ENCODE data around the gene REEP1.

The REEP1 gene

DNA sequence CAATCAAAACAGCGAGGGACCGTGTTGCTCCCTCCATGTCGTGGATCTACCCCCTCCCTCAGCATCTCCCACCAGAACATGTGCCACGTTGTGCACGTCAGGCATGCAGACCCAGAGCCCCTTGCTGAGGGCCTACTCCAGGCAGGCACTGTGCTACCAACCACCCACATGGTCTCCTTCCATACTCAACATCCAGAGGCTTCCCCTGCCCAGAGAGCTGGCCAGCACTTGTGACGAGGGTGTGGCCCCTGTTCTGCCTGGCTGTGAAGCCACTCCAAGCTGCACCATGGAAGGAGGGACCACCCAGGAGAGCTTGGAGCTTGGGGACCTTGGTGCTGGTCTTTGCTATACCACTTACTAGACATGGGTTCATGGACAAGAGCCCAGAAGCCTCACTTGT lies 40.5 kb downstream of the REEP1 start:
- no peak overlapping the region for H3K4me3 ChIP-seq (ENCODE audit: low read depth, low read length)
- H3K36me3 ChIP-seq (ENCODE audit: control insufficient read depth, insufficient read depth, low read length) = no peaks in the 10 kb centered on the region
- H3K27me3 ChIP-seq (ENCODE audit: control insufficient read depth, insufficient read depth, low read length) = no peaks in the 10 kb centered on the region
- no peak overlapping the region for H3K9ac ChIP-seq (ENCODE audit: low read depth, low read length)
- no peaks in the 10 kb centered on the region for H3K9me3 ChIP-seq (ENCODE audit: control insufficient read depth, insufficient read depth, low read length)
- no peak overlapping the region for H3K27ac ChIP-seq (ENCODE audit: low read depth, low read length)
- H3K4me1 ChIP-seq (ENCODE audit: control insufficient read depth, insufficient read depth, low read length) = no peaks in the 10 kb centered on the region

DNA sequence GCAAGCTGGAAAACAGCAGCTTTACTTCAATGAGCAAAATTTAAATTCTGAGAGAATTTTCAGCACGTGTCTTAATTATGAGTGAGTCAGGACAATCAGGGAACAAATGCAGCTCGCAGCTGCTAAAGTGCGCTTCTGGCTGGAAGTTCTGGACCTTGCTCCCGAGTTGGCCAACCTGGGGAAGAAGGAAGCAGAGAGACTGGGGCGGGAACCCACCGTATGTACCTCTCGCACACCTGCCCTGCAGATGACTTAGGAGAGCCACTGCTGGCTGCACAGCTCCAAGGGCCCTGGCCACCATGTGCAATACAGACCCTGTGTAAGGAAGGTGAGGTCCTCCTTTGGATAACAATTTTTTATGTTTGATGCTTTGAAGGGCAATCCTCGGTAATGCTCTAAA lies 42.4 kb downstream of the REEP1 start:
- Histone ChIP-seq H3K9ac (ENCODE audit: low read depth, low read length) (no peak overlapping the region), H3K27ac (ENCODE audit: low read depth, low read length) (no peak overlapping the region)

DNA sequence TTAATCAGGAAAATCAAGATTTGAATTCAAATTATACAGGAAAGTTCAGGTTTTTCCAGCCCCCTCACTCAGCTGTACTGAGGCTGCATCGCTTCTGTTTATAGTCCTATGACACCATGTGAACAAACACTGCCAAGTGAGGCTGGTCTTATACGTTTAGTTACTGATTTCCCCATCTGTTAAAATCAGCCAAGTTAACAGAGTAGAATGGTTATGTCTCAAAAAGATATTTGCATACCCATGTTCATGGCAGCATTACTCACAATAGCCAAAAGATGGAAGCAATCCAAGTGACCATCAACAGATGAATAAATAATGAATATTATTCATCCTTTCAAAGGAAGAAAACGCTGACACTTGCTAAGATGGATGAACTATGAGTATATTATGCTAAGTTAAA lies 43.8 kb downstream of the REEP1 start:
- Histone ChIP-seq H3K4me3 (ENCODE audit: low read depth, low read length) (no peak overlapping the region), H3K27ac (ENCODE audit: low read depth, low read length) (no peak overlapping the region), H3K4me1 (ENCODE audit: control insufficient read depth, insufficient read depth, low read length) (no peaks in the 10 kb centered on the region), H3K9ac (ENCODE audit: low read depth, low read length) (no peak overlapping the region), H3K36me3 (ENCODE audit: control insufficient read depth, insufficient read depth, low read length) (no peaks in the 10 kb centered on the region), H3K9me3 (ENCODE audit: control insufficient read depth, insufficient read depth, low read length) (no peaks in the 10 kb centered on the region), H3K27me3 (ENCODE audit: control insufficient read depth, insufficient read depth, low read length) (no peaks in the 10 kb centered on the region)

More for the DNA sequence above, 42.4 kb downstream of the REEP1 start:
- Histone ChIP-seq H3K4me3 (ENCODE audit: low read depth, low read length) (no peak overlapping the region), H3K36me3 (ENCODE audit: control insufficient read depth, insufficient read depth, low read length) (no peaks in the 10 kb centered on the region), H3K27me3 (ENCODE audit: control insufficient read depth, insufficient read depth, low read length) (no peaks in the 10 kb centered on the region), H3K9me3 (ENCODE audit: control insufficient read depth, insufficient read depth, low read length) (no peaks in the 10 kb centered on the region), H3K4me1 (ENCODE audit: control insufficient read depth, insufficient read depth, low read length) (no peaks in the 10 kb centered on the region)

DNA sequence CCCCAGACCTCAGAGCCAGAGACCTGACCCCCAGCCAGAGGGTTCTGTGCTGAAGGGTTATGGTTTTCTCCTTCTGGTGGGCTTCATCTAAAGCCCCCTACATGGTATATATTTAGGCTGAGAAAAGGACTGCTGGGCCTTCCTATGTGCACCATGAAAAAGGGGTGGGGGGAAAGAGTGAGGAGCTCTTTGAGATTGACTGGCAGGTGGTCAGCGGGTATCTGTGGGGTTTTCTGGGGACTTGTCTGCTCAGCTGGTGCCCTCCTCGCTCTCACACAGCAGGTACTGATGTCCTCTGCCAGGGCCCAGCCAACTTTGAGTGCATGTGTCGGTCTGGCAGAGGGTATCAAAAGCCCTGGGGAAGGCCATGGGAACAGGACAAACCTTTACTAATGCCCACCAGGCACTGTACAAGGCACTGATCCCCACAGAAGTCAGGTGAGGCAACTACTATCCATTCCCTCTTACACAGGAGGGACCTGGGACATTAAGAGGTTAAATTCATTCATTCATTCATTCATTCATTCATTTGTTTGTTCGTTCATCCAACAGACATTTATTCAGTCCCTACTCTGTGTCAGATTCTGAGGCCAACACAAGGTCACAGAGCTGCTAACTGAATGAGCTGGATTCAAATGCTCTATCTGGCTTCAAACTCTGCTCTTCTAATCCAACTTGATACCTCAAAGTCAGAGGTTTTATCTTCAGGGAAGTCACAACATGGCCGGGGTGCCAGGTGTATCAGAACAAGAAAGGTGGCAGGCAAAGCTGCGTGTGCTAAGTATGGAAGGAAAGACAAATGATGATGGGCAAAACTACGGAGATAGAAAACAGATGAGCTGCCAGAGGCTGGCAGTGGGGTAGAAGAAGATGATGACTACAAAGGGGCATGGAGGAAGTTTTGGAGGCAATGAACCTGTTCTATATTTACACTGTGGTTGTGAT lies 44.6 kb downstream of the REEP1 start:
- Histone ChIP-seq H3K4me3 (ENCODE audit: low read depth, low read length) (no peak overlapping the region), H3K27me3 (ENCODE audit: control insufficient read depth, insufficient read depth, low read length) (no peaks in the 10 kb centered on the region), H3K4me1 (ENCODE audit: control insufficient read depth, insufficient read depth, low read length) (no peaks in the 10 kb centered on the region)

DNA sequence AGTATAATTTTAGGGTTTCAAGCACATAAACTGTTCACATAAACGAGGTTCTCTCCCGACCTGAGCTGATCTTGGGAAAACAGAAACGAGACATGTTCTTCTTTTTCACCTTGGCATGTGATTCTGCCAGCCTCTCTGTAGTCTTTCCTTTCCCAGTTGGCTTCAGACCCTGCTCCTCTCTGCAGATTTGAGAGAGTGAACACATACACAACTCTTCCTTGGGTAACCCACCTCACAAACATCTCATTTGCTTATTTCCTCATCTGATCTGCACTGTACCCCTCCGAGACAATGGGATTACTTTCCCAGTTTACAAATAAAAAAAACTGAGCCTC lies 46.1 kb downstream of the REEP1 start:
- H3K27me3 ChIP-seq (ENCODE audit: control insufficient read depth, insufficient read depth, low read length) = no peaks in the 10 kb centered on the region
- H3K9me3 ChIP-seq (ENCODE audit: control insufficient read depth, insufficient read depth, low read length) = no peaks in the 10 kb centered on the region
- no peak overlapping the region for H3K9ac ChIP-seq (ENCODE audit: low read depth, low read length)

More for the DNA sequence above, 44.6 kb downstream of the REEP1 start:
- Histone ChIP-seq H3K9me3 (ENCODE audit: control insufficient read depth, insufficient read depth, low read length) (no peaks in the 10 kb centered on the region), H3K9ac (ENCODE audit: low read depth, low read length) (no peak overlapping the region), H3K27ac (ENCODE audit: low read depth, low read length) (no peak overlapping the region), H3K36me3 (ENCODE audit: control insufficient read depth, insufficient read depth, low read length) (no peaks in the 10 kb centered on the region)

DNA sequence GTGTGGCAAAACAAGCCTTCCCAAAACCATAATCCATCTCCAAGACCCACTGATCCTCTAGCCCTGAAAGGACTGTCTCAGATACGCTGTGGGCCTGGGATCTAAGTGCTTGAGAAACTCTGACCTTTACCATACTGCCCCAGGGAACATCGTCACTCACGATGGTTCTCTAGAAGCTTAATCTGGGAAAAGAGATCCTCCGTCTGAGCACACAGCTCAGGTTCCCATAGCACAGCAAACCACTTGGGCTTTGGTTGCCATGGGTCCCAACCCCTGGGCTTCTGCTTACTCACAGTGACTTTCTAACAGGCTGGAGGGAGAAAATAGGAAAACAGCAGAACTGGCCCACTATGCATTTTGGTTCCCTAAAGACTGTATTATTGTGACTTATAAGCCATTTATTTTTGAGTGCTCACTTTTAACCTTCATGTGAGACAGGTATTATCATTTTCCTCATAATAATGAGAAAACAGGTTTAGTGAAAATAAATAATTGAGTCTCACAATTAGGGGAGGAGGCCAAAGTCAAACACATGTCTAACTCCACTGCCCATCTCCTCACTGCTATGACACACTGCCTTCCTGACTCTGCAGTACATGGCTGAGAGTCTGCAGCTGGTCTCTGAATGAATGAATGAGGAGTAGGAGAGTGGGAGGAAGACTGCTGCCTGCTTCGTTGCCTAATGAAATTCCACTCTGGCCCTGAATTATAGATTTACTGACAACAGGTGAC lies 46.7 kb downstream of the REEP1 start:
- no peak overlapping the region for H3K9ac ChIP-seq (ENCODE audit: low read depth, low read length)
- no peaks in the 10 kb centered on the region for H3K4me1 ChIP-seq (ENCODE audit: control insufficient read depth, insufficient read depth, low read length)
- no peak overlapping the region for H3K27ac ChIP-seq (ENCODE audit: low read depth, low read length)
- no peaks in the 10 kb centered on the region for H3K36me3 ChIP-seq (ENCODE audit: control insufficient read depth, insufficient read depth, low read length)
- H3K27me3 ChIP-seq (ENCODE audit: control insufficient read depth, insufficient read depth, low read length) = no peaks in the 10 kb centered on the region
- no peak overlapping the region for H3K4me3 ChIP-seq (ENCODE audit: low read depth, low read length)
- no peaks in the 10 kb centered on the region for H3K9me3 ChIP-seq (ENCODE audit: control insufficient read depth, insufficient read depth, low read length)

More for the DNA sequence above, 46.1 kb downstream of the REEP1 start:
- H3K27ac ChIP-seq (ENCODE audit: low read depth, low read length) = no peak overlapping the region
- no peaks in the 10 kb centered on the region for H3K36me3 ChIP-seq (ENCODE audit: control insufficient read depth, insufficient read depth, low read length)
- H3K4me1 ChIP-seq (ENCODE audit: control insufficient read depth, insufficient read depth, low read length) = no peaks in the 10 kb centered on the region
- H3K4me3 ChIP-seq (ENCODE audit: low read depth, low read length) = no peak overlapping the region

DNA sequence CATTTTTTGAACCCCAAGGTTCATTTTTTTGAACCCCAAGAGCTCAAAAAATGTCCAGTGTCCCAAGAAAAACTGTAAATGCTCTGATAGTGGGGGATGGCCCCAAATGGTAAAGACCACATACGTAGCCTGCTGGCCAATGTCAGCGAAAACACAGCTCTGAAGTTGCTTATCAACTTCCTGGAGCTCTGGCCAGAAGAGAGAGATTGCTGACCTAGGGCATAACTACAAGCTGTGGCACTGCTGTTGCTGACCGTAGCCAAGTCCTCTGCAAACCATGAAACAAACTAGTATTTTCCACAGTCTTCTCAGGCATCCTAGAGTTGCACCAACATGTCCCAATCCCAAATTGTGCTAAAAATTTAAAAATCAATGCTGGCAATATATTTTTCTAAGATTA lies 50.9 kb downstream of the REEP1 start:
- Histone ChIP-seq H3K27me3 (ENCODE audit: control insufficient read depth, insufficient read depth, low read length) (no peaks in the 10 kb centered on the region), H3K27ac (ENCODE audit: low read depth, low read length) (no peak overlapping the region), H3K4me1 (ENCODE audit: control insufficient read depth, insufficient read depth, low read length) (no peaks in the 10 kb centered on the region), H3K9me3 (ENCODE audit: control insufficient read depth, insufficient read depth, low read length) (no peaks in the 10 kb centered on the region), H3K36me3 (ENCODE audit: control insufficient read depth, insufficient read depth, low read length) (no peaks in the 10 kb centered on the region), H3K9ac (ENCODE audit: low read depth, low read length) (no peak overlapping the region), H3K4me3 (ENCODE audit: low read depth, low read length) (no peak overlapping the region)

DNA sequence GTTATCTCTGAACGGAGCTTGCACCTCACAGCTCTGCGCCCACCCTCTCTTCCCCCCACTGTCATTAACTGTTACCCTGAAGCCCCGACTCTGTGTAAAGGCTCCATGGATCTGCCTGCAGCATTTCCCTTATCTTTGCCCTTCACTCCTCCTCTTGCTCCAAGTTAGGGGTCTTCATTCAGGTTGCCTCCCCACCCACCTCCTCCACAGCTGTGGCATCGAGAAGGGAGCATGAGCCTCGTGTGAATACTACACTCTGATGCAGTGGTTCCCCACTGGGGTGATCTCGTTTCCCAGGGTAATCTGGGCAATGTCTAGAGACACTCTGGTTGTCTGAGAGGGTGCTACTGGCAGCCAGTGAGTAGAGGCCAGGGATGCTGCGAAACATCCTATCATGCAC lies 51.4 kb downstream of the REEP1 start:
- no peak overlapping the region for H3K27ac ChIP-seq (ENCODE audit: low read depth, low read length)
- H3K9ac ChIP-seq (ENCODE audit: low read depth, low read length) = no peak overlapping the region

DNA sequence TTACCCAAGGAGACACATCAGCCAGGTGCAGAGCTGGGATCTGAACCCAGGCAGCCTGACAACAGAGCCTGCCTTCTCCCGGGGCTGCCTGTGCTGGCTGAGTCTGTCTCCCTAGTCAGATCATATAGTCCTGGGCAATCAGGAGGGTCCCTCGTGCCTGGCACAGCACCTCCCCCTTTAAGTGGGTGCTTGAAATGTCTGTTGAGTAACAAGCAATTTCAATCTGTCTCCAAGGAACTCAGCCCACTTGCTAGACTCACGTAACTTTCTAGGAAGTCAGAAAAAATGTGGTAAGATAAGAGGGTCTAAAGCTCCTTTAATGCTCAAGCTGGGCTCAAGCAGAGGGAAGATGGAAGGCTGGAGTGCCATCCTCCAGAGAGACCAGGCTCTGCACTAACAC lies 51.9 kb downstream of the REEP1 start:
- Histone ChIP-seq H3K4me3 (ENCODE audit: low read depth, low read length) (no peak overlapping the region), H3K36me3 (ENCODE audit: control insufficient read depth, insufficient read depth, low read length) (no peaks in the 10 kb centered on the region), H3K9me3 (ENCODE audit: control insufficient read depth, insufficient read depth, low read length) (no peaks in the 10 kb centered on the region), H3K27ac (ENCODE audit: low read depth, low read length) (no peak overlapping the region), H3K27me3 (ENCODE audit: control insufficient read depth, insufficient read depth, low read length) (no peaks in the 10 kb centered on the region), H3K4me1 (ENCODE audit: control insufficient read depth, insufficient read depth, low read length) (no peaks in the 10 kb centered on the region), H3K9ac (ENCODE audit: low read depth, low read length) (no peak overlapping the region)

More for the DNA sequence above, 51.4 kb downstream of the REEP1 start:
- Histone ChIP-seq H3K9me3 (ENCODE audit: control insufficient read depth, insufficient read depth, low read length) (no peaks in the 10 kb centered on the region), H3K4me3 (ENCODE audit: low read depth, low read length) (no peak overlapping the region), H3K4me1 (ENCODE audit: control insufficient read depth, insufficient read depth, low read length) (no peaks in the 10 kb centered on the region), H3K27me3 (ENCODE audit: control insufficient read depth, insufficient read depth, low read length) (no peaks in the 10 kb centered on the region), H3K36me3 (ENCODE audit: control insufficient read depth, insufficient read depth, low read length) (no peaks in the 10 kb centered on the region)

DNA sequence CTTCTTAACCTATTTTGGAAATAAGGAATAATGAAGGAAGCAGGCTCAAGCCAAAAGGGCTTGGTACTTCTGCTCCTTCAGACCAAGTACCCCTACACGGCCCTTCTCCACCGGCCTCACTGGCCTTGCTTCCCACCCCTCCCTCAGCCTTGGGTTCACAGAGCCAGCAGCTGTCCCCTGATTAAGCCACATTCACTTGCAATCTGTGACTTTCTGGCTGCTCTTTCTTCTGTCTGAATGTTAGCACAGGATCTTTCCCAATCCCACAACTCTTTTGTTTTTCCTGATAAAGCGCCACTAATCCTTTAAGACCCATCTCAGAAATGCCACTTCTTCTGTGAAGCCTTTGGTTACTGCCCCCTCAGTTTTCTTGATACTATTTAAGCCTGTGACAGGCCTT lies 52.4 kb downstream of the REEP1 start:
- Histone ChIP-seq H3K4me1 (ENCODE audit: control insufficient read depth, insufficient read depth, low read length) (no peaks in the 10 kb centered on the region), H3K9me3 (ENCODE audit: control insufficient read depth, insufficient read depth, low read length) (no peaks in the 10 kb centered on the region), H3K4me3 (ENCODE audit: low read depth, low read length) (no peak overlapping the region), H3K27me3 (ENCODE audit: control insufficient read depth, insufficient read depth, low read length) (no peaks in the 10 kb centered on the region), H3K27ac (ENCODE audit: low read depth, low read length) (no peak overlapping the region), H3K36me3 (ENCODE audit: control insufficient read depth, insufficient read depth, low read length) (no peaks in the 10 kb centered on the region), H3K9ac (ENCODE audit: low read depth, low read length) (no peak overlapping the region)

DNA sequence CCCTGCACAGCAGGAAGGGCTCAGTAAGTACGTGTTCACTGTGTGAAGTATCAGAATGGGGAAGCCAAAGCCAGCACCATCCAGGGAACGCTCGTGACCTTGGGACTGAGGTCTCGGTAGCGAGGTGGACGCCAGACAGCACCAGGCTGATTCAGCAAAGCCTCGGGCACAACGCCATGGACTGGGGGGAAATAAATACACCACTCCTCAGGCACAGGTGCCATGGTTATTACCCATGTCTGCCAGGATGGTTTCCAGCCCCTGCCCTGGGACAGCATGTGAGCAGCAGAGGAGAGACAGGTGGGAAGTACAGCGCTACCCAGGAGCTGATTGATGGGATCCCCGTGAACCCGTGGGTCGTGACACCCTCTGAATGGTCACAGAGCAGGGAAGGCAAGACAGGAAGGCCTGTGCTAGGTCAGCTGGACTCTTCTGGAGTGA lies 53.0 kb downstream of the REEP1 start:
- no peaks in the 10 kb centered on the region for H3K4me1 ChIP-seq (ENCODE audit: control insufficient read depth, insufficient read depth, low read length)
- no peaks in the 10 kb centered on the region for H3K27me3 ChIP-seq (ENCODE audit: control insufficient read depth, insufficient read depth, low read length)
- H3K36me3 ChIP-seq (ENCODE audit: control insufficient read depth, insufficient read depth, low read length) = no peaks in the 10 kb centered on the region
- no peaks in the 10 kb centered on the region for H3K9me3 ChIP-seq (ENCODE audit: control insufficient read depth, insufficient read depth, low read length)
- no peak overlapping the region for H3K4me3 ChIP-seq (ENCODE audit: low read depth, low read length)
- H3K27ac ChIP-seq (ENCODE audit: low read depth, low read length) = no peak overlapping the region
- no peak overlapping the region for H3K9ac ChIP-seq (ENCODE audit: low read depth, low read length)

Data from HUES48 (cell line).